ENCODE results near the gene MED12L.

Gene MED12L

DNA sequence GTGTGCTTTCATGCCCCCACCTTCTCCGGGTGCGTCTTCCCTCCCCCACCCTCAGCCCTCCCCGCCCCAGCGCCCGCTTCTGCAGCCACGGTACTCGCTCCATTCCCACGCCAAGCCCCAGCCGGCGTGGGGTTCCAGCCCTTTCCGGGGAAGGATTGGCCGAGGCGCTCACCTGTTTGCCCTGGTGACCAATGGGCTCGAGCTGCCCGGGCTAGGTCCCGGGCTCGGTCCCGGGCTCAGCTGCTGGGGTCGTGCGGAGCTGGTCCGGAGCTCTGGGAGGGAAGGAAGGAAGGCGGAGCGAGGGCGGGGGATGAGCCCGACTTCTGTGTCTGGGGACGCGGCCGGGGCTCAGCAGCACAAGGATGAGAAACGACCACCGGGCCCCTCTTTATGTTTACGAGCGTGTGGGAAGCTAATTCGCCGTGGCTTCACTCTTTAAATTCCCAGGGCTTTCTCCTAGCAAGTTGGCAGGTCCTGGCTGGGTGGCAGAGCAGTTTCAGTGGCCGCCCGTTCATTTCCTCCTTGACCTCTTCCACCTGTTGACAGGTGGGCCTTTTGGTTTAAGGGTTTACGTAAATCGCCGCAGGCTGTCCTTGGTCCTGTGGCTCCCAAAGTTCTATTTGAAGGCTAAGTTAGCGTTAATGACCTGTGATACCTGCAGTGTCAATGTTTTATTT is 375.4 kb downstream of the MED12L start, which contains the start of gene IGSF10:
TSS of gene IGSF10 (minus strand) at position 288 of the 677 bp plus-strand sequence. CDS start 2,352 bp downstream, outside the sequence.
- no peak for DNase-seq (ENCODE audit: low read depth in 2 of 2)

DNA sequence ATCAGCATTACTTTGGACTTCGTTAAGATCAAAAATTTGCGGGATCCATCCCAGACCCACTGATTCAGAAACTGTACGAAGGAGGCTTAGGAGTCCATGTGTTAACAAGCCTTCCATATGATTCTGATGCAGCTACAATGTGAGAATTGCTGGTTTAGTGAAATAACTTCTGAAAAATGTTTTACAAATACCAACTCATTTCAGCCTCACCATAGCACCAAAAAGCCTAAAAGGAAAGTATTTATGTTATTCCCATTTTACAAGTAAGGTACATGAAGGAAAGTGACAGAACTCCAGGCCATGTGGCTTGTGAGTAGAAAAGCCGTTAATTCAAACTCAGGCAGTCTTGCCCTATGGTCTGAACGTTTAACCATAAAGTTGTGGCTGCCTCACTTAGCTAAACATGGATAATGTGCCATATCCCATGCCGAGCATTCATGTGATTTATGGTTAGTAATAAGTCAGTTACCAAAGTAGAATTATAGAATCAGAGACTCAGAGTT is 376.9 kb downstream of the MED12L start:
- no peak for DNase-seq (ENCODE audit: low read depth in 2 of 2)

DNA sequence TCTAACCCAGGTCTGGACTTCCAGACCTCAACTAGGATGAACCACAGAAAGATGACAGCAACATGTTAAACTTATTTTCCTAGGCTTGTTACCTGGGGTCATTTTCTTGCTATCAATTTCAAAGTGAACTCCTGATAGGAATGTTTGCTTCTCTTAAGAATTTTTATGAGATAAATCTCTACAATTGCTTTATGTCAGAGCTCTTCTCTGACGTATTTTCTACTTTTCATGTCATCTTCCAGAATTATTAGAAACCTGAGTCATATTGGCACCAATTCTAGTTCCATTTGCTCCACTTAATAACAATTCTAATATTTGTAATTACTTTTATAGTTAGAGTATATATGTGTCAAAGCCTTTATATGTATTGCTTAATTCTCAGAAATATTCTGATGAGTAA is 377.5 kb downstream of the MED12L start:
- DNase-seq (ENCODE audit: low read depth in 2 of 2) = no peak

DNA sequence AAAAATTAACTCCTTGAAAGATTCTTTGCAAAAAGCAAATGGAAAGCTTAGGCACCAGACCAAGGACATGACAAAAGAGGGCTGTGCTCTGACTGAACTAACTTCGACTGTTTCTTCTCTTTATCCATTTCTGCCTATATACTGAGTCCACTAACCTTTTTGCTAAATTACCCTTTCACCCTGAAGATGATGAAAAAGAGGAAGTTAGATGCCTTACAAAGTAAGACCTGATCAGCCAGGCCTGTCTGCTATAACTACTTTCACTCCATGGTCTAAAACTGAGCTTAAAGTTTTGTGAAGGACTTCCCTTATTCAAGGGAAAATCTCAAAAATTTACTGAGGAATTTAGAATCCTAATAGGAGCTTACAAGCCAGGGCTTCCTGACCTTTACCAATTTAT is 381.6 kb downstream of the MED12L start:
- no peak for DNase-seq (ENCODE audit: low read depth in 2 of 2)

DNA sequence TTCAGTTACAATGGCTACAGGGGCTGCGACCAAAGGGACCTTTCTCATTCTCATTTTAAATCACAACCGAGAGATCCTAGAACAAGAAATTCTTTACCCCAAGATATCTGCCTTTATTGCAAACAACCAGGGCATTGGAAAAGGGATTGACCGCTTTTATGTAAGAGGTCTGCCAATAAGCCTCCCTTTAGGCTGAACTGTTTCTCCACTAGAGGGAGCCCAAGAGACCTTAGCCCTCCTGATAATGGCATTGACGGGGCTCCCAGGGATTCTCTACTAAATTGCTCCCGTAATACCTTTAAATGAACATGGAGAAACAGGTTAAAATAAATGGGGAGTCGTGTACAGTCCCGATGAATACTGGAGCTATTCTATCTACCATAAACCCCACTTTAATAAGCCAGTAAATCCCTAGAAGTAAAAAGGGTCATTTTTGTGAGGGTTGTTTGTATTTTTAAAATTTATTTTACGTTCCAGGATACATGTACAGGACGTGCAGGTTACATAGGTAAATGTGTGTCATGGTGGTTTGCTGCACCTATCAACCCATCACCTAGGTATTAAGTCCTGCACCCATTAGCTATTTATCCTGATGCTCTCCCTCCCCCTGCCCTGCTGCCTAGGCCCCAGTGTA is 382.9 kb downstream of the MED12L start:
- DNase-seq (ENCODE audit: low read depth in 2 of 2) = peak in 1 of 2 donors; percentile 27

DNA sequence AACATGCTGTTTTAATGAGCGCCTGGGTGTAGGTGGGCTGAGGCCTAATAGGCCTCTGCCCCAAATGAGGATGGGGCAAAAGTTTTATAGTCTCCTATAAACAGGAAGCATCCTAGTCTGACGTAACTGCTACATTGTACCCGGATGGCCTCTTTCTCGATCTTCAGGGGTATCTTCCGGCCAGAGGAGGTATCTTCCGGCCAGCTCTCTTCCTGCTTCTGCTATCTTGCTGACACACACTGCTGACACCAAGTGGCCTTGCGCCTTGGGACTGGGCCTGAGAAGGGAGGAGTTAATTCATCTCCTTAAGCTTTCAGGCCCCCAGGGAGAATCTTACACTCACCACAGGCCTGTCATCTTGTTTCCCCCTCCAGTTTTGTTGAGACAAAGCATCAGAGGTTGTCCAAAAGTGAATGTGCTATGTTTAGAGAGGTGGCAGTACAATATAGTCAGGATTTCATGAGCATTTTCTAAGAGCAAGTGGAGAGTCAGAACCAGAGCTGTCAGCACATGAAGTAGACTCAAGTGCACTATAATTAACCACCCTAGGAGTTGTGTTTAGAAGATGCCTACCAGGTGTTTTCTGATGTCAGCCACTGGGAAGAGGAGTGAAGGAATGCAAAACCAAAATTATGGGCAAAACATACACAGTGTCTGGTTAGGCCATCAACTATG is 391.0 kb downstream of the MED12L start:
- no peak for DNase-seq (ENCODE audit: low read depth in 2 of 2)

DNA sequence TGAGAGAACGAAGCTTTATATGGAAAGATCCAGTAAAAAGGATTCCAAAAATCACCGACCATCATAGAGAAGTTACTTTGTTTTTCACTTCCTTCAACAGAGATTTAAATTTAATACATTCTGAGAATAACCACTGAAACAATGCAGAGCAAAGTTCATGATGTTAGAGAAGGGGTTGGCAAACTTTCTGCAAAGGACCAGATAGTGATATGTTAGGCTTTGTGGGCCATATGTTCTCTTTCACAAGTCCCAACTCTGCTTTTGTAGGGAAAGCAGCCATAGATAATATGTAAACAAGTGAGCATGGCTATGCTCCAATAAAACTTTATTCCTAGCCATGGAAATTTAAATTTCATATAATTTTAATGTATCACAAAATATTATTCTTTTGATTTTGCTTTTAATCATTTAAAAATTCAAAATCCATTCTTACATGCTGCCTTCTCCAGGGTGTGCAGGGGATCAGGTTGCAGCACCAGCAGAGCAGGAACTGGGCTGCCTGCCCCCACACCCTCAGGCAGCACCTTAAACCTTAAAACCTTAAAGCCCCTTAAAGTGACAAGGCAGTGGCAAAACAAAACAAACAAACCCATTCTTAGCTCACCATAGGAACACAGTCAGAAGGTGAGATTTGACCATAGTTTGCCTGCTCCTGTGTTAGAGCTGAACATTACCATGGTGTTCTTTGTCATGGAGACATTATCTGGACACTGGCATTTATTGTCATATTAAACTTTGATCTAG is 392.3 kb downstream of the MED12L start:
- DNase-seq (ENCODE audit: low read depth in 2 of 2) = no peak

DNA sequence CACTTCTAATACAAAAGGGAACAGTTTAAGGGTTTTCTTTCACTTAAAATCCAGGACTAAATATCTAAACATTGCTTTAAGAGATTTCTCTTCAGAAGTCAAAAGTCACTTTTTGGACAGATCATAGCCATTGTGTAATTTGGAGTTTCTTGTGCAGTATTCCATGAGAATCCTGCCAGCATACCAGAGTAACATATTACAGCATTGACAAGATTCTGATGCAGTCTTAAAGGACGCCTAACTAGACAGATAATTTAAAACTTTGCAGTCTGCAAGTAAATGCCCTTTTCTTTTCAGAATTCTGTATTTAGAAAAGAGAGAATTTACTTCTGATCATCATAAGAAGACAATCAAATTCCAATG is 392.9 kb downstream of the MED12L start:
- DNase-seq (ENCODE audit: low read depth in 2 of 2) = no peak

DNA sequence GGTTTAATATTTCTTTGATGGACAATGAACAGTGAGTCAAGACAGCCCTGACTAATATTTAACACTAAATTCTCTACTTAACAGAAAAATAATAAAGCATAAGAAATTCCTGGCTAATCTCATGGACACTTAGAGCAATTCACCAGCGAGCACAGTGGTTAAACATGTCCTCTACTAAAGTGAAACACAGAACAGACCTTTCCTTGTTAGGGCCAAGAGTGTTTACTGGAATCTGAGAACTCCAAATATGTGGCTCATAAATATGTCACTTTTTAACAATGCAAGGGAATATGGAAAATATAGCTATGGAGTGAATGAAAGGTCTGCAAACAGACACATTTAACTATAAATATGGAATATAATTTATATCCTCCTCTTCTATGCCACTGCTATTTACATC is 394.0 kb downstream of the MED12L start:
- DNase-seq (ENCODE audit: low read depth in 2 of 2) = no peak

DNA sequence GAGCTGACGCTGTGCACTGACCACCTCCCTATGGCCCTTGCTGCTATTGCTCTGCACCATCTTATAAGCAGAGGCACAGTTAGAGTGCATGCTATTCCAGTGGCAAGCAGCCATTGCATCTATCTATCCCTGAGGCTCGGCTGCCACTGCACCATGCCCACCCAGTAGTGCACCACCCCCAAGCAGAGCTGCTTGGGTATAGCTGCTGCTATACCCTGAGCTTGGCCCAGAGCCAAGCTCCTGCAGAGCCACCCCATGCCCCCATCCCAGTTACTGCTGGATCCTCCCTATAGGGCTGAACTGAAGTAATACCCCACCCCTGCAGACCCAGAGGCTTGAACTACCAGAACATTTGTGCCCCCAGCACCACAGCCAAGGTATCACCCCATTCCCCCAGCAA is 395.0 kb downstream of the MED12L start:
- DNase-seq (ENCODE audit: low read depth in 2 of 2) = no peak

DNA sequence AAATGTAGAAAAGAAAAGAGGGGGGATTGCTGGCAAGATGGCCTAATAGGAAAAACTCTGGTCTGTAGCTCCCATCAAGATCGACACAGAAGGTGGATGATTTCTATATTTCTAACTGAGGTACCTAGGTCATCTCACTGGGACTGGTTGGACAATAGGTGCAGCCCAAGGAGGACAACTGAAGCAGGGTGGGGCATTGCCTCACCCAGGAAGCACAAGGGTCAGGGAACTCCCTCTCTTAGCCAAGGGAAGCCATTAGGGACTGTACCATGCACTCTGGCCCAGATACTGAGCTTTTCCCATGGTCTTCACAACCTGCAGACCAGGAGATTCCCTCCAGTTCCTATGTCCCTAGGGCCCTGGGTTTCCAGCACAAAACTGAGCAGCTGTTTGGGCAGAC is 398.0 kb downstream of the MED12L start:
- DNase-seq (ENCODE audit: low read depth in 2 of 2) = no peak

DNA sequence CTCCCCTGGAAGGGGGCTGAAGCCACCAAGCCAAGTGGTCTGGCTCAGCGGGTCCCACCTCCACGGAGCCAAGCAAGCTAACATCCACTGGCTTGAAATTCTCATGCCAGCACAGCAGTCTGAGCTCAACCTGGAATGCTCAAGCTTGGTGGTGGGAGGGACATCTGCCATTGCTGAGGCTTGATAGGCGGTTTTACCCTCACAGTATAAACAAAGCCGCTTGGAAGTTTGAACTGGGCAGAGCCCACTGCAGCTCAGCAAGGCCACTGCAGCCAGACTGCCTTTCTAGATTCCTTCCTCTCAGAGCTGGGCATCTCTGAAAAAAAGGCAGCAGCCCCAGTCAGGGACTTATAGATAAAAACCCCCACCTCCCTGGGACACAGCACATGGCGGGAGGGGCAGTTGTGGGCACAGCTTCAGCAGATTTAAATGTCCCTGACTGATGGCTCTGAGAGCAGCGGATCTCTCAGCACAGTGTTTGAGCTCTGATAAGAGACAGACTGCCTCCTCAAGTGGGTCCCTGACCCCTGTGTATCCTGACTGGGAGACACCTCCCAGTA is 398.6 kb downstream of the MED12L start:
- DNase-seq (ENCODE audit: low read depth in 2 of 2) = no peak
